Suppressor macrophage treated with lipopolysaccharide for 1 hour (primary cell): ENCODE measurements around the gene KCNQ1OT1.

ENCODE experiments used
- DNase-seq, 3 donors: peaks; one replicate each; pipeline ENCODE4 v3.0.0-alpha.2; 2020 to 2022

Gene KCNQ1OT1

DNA sequence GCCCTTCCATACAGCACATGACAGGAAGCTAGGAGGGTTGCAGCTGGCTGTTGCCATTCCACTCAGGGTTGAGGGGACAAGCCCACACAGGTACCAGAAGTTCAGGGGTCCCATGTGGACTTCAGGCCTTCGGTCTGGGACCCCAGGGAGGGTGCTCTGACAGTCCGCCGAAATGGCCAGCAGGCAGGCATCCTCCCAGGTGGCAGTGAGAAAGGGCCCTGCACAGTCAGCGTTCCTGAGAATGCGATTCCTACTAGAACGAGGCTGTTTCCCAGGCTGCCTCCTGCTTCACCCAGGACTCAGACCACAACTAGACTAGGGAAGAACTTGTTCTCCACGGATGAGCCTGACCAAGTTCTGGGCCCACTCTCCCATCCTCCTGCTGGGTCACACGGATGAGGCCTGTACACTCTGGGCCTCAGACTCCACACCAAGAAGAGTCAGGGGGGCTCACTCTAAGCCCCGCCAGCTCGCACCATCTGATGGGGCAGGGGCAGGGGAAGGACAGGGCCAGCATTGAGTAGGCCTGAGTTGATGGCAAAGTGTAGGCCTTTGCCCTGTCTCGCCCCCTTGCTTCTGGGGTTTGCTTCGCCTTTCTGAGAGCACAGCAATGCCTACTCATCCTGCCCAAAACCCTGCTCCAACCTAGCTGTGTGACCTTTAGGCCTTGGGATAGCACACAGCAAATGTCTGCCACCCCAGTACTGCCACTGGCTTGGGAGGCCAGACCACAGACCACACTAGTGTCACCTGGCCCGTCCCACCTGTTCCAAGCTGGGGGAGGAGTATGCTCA lies 14.0 kb downstream of the KCNQ1OT1 start:
- DNase-seq: no peak

- DNase-seq: no peak
Observed at GRCh38 chr11:2685051-2685450, 14.7 kb downstream of the KCNQ1OT1 start.

- no peak for DNase-seq
Observed at GRCh38 chr11:2684581-2684980, 15.2 kb downstream of the KCNQ1OT1 start.

DNA sequence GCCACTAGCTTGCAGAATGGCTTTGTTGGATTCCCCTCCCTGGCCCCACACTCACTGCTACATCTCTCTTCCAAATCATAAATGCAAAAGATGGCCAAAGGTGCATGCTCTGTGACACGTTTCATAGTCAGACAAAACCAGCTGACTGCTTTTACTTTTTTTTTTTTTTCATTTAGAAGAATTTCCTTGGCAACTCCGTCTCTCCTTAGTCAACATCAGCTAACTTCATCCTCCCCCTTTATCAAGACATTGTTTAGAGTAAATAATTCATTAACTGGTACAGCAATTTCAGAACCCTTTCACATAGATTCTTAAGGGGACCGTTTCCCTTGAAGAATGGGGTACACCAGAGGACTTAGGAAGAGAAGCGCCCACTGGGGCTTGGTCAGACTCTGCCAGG lies 16.0 kb downstream of the KCNQ1OT1 start:
- DNase-seq: no peak

GRCh38 chr11:2681408-2682145 lies 18.2 kb downstream of the KCNQ1OT1 start:
- peak in 2 of 3 donors; percentile 17 to 24 for DNase-seq

GRCh38 chr11:2679011-2679676 lies 20.6 kb downstream of the KCNQ1OT1 start:
- no peak for DNase-seq

DNA sequence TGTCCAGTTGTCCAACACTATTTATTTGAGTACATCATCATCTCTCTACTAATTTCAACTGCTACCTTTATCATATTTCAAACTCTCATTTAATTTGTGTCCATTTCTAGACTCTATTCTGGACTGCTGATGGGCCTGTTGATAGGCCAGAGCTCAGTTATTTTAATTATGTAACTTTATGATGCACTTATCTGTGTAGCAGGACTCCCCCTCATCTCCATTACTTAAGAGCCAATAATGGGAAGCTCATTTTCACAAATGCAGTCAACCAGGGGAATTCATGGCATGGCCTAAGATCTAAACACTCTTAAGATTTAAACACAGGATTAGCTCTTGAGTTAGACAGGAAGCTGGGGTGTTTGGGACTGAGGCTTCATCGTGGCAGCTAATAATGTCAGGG lies 21.4 kb downstream of the KCNQ1OT1 start:
- DNase-seq: peak in 1 of 3 donors; percentile 8

- DNase-seq: peak; percentile 33 to 76 (median 75)
Observed at GRCh38 chr11:2677127-2677526, 22.7 kb downstream of the KCNQ1OT1 start.

- peak in 2 of 3 donors; percentile 5 to 17 for DNase-seq
Observed at GRCh38 chr11:2675540-2675939, 24.3 kb downstream of the KCNQ1OT1 start.

- no peak for DNase-seq
Observed at GRCh38 chr11:2674658-2675131, 25.1 kb downstream of the KCNQ1OT1 start.

- DNase-seq: no peak
Observed at GRCh38 chr11:2673871-2674471, 25.8 kb downstream of the KCNQ1OT1 start.

- no peak for DNase-seq
Observed at GRCh38 chr11:2673250-2673610, 26.6 kb downstream of the KCNQ1OT1 start.

- DNase-seq: no peak
Observed at GRCh38 chr11:2672553-2673249, 27.1 kb downstream of the KCNQ1OT1 start.

DNA sequence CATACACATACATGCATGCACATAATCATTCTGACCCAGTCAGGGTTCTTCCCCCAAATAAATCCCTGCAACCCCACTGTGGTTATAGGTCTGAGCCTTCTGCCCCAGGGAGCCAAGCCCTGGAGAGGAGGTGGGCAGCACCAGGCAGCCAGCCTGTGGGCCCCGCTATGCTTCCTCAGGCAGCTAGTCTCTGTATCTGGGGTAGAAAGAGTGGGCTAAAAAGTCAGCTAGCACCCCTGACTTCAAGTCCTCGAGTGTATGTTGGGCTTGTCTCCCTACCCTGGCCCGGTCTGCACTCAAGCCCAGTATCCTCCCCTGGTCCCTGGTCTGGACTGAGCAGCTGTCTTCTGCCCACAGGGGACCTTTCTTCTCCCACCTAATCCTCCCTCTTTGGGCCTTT lies 28.0 kb downstream of the KCNQ1OT1 start:
- no peak for DNase-seq

GRCh38 chr11:2670541-2671100 lies 29.2 kb downstream of the KCNQ1OT1 start:
- no peak for DNase-seq

DNA sequence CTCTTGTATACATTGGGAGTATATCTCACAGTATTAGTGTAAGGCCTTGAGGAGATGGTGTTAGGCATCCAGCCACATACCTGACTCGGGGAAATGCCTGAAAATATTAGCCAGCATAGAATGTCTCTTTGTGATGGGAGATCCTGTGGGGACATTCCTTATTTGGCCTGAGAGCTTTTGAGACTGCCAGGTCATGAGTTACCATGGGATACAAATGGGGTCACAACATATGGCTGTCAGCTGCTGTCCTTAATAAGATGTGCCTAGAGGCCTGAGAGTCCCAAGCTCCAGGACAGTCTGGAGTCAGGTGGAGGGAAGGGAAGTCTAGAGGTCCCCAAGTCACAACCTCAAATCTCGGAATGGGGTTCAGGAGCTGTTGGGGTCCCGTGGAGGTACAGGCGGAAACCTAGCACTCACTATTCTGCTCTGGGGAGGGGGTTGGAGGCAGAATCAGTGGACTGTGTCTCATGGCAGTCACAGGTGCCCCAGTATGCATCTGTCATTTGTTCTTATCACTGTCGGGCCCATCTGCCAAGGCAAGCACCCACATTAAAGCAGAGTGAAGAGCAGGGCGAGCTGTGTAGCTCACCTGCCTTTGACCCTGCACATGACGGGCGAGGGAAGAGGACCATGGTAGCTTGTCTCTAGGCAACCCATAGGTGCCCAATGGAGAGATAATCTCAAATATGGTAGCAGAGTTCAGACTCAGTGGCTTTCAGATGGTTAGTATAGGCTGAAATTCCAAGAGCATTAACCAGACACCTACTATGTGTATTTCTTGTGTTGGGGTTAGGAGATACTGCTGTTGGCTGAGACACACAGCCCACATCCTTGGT lies 29.9 kb downstream of the KCNQ1OT1 start:
- DNase-seq: no peak

DNA sequence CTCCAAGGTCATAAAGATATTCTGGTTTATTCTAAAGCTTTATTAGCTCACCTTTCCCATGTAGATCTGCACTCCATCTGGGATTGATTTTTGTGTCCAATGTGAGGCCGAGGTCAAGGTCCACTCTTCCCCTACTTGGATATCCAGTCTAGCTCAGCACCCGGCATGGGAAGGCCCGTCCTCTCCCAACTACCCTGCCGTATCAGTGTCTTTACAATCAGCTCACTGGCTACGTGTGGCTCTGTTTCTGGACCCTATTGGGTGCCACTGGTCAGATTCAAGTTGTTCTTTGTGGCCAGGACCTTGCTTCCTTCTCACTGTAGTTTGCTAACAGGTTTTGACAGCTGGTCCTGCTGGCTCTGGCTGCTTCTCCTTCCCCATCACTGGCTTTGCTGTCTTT lies 30.9 kb downstream of the KCNQ1OT1 start:
- DNase-seq: no peak

- DNase-seq: no peak
Observed at GRCh38 chr11:2667940-2668339, 31.9 kb downstream of the KCNQ1OT1 start.

DNA sequence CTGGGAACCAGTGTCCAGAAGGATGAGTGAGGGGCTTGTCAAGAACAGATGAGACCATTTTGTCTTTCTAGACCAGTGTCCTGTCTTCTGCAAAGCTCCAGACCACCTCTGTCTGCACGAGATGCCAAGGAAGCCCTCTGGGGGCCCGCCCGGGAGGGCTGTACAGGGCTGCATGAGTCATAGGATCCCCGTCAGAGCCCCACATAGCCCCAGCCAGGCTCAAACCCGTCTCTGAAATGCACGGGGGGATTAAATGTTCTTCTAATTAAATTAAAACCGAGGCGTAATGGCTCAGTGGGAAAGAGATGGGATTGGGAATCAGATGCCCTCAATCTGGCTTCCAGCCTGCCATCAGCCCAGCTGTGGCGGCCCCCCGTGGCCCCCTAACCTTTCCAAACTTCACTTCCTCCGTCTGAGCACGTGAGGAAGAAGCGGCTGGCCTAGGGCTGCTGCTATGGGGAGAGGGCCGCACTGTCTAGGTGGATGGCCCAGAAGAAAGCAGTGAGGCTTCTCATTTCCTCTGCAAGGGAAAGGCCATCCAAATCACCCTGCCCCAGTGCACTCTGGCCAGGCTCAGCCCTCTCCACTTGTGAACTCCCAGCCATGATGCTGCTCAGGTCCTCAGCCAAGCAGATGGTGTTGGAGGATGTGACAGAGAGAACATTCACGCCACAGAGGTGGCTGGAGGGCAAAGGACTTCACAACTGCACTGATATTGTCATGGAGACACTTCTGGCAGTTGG lies 32.8 kb downstream of the KCNQ1OT1 start:
- DNase-seq: no peak

DNA sequence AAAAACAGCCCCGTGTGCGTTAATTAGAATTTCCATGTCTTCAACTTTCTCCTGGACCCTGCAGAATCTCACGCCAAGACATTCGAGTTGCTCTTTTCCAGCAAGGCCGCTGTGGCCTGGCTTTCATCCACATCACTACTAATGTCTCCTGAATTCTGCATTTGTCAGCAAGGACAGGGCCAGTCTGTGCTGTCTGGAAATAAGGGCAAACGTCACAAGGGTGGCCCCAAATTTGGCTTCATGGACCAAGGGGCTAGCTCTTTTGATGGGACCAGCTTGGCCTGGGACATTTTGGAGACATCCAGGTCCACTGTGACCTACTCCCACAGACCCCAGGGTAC lies 33.4 kb downstream of the KCNQ1OT1 start:
- DNase-seq: no peak
